Omental fat pad (tissue), 4 donors: ENCODE data around the gene TMEM14B. TPM values are rescaled to one million over a fixed set of nuclear protein-coding genes. Genes with fewer than 3 reads are reported as not detected.
"Not testable (repeated sequence)": the region's sequence is repeated elsewhere in the genome, so short reads cannot be mapped to it uniquely, and the experiment has no call there.

Source experiments
- ATAC-seq: fragments of 150-250 bp; one replicate; pipeline ENCODE4 v1.9.1; 2016; ENCODE audit warnings: mild to moderate bottlenecking, moderate library complexity; ENCODE audit not compliant: low FRiP score
- DNase-seq: peaks from one replicate; pipeline ENCODE4 v3.0.0-alpha.2; 2019; ENCODE audit warnings: low spot score
- CTCF ChIP-seq, 3 donors: fragments of 450-650 bp; IDR thresholded peaks; one replicate each; pipeline ENCODE4 v1.5.1; 2016 to 2017; ENCODE audit warnings: antibody characterized with exemption in 3 of 3, mild to moderate bottlenecking in 3 of 3, moderate library complexity in 2 of 3
- total RNA-seq, 4 donors: library from RNA; depleted of rRNA; stranded (reverse); fragments of >200 nt; gene quantifications; one replicate each; pipeline ENCODE4 v1.1.0, GENCODE V29; 2016

TMEM14B gene
- total RNA-seq = 100 to 1,000 TPM in 1 of 4 donors, 10 to 100 TPM in 3; 69.1 to 100 (median 73.7) TPM

GRCh38 chr6:10747251-10747972 is at the start of gene TMEM14B:
Gene TMEM14B, plus strand, starts transcription at chr6:10747805. Its CDS starts 1,441 bp downstream, at chr6:10749246.
- TF ChIP-seq CTCF (IDR thresholded peaks at IDR 0.05) = no peak
- peak; percentile 99 for DNase-seq

GRCh38 chr6:10713962-10714361 is 33.6 kb upstream of the TMEM14B start:
- no peak for ATAC-seq
- no peak for TF ChIP-seq CTCF (IDR thresholded peaks at IDR 0.05)
- DNase-seq = no peak

More at GRCh38 chr6:10747251-10747972, at the start of gene TMEM14B:
- peak; percentile 99 for ATAC-seq

- TF ChIP-seq CTCF (IDR thresholded peaks at IDR 0.05) = no peak
- ATAC-seq (no peak), DNase-seq (no peak)
Measured at GRCh38 chr6:10719296-10719963, 28.2 kb upstream of the TMEM14B start.

- no peak for TF ChIP-seq CTCF (IDR thresholded peaks at IDR 0.05)
- ATAC-seq (no peak), DNase-seq (no peak)
Measured at GRCh38 chr6:10719964-10720264, 27.7 kb upstream of the TMEM14B start.

- ATAC-seq = no peak
- no peak for TF ChIP-seq CTCF (IDR thresholded peaks at IDR 0.05)
- DNase-seq = no peak
Measured at GRCh38 chr6:10720265-10720959, 27.2 kb upstream of the TMEM14B start.

GRCh38 chr6:10720960-10721849 is 26.4 kb upstream of the TMEM14B start:
- DNase-seq, ATAC-seq: not testable (repeated sequence)
